ENCODE results near the gene PI4K2B. TPM values are rescaled to one million over a fixed set of nuclear protein-coding genes. Genes with fewer than 3 reads are reported as not detected.
"Not testable (repeated sequence)": the region's sequence is repeated elsewhere in the genome, so short reads cannot be mapped to it uniquely, and the experiment has no call there.

Gene PI4K2B
- polyA plus RNA-seq, 1 donor (not counting 4 experiments of a cell fraction or from before 2014, with no cell fraction given) = 16.7 TPM

- dilution Hi-C loops (cut with MboI; ENCODE audit: extremely low pct_ligation_motif_present, low sequenced_read_pairs) = no loop called here
- Histone ChIP-seq H3K9ac (ENCODE audit: control insufficient read depth, extremely low read depth, insufficient read depth, low read length) (no peak overlapping the region), H3K36me3 (ENCODE audit: control insufficient read depth in 2 of 2, extremely low read depth in 1 of 2, insufficient read depth in 2 of 2, low read length in 2 of 2) (no peaks in the 10 kb centered on the region), H3K4me2 (ENCODE audit: control insufficient read depth, extremely low read depth, insufficient read depth, low read depth, low read length) (no peak overlapping the region), H3K9me1 (ENCODE audit: control insufficient read depth, extremely low read depth, insufficient read depth, low read length) (no peaks in the 10 kb centered on the region), H2AFZ (ENCODE audit: control insufficient read depth, low read length) (no peak overlapping the region), H3K4me3 (ENCODE audit: control insufficient read depth in 2 of 3, extremely low read depth in 1 of 3, insufficient read depth in 2 of 3, low read depth in 1 of 3, low read length in 3 of 3) (no peak overlapping the region), H3K79me2 (ENCODE audit: control insufficient read depth, insufficient read depth, low read length) (no peaks in the 10 kb centered on the region), H3K27ac (ENCODE audit: control insufficient read depth, insufficient read depth, low read length) (no peak overlapping the region), H3K27me3 (ENCODE audit: control insufficient read depth, extremely low read depth, insufficient read depth, low read length) (peaks cover under 1% of the 10 kb centered on the region), H4K20me1 (ENCODE audit: control insufficient read depth, extremely low read depth, insufficient read depth, low read length) (no peaks in the 10 kb centered on the region), H3K9me3 (ENCODE audit: control insufficient read depth, low read depth, low read length) (no peaks in the 10 kb centered on the region), H3K4me1 (ENCODE audit: control insufficient read depth, extremely low read depth, insufficient read depth, low read length) (no peaks in the 10 kb centered on the region)
- no peak for DNase-seq (ENCODE audit: low read depth, low spot score)
- TF ChIP-seq CTCF (optimal IDR thresholded peaks at IDR 0.05 in 1 of 3, IDR thresholded peaks at IDR 0.05 in 1 of 3, conservative IDR thresholded peaks at IDR 0.05 in 1 of 3; ENCODE audit: extremely low read depth in 1 of 3, insufficient read depth in 2 of 3, low read length in 3 of 3) (no peak), EZH2 (IDR thresholded peaks at IDR 0.05; ENCODE audit: low read length) (no peak)
- FAIRE-seq = no peak
Observed at GRCh38 chr4:25213347-25213979, 20.4 kb upstream of the PI4K2B start.

- H3K4me2 ChIP-seq (ENCODE audit: control insufficient read depth, extremely low read depth, insufficient read depth, low read depth, low read length); H2AFZ ChIP-seq (ENCODE audit: control insufficient read depth, low read length); H4K20me1 ChIP-seq (ENCODE audit: control insufficient read depth, extremely low read depth, insufficient read depth, low read length); H3K9ac ChIP-seq (ENCODE audit: control insufficient read depth, extremely low read depth, insufficient read depth, low read length); H3K79me2 ChIP-seq (ENCODE audit: control insufficient read depth, insufficient read depth, low read length); H3K27me3 ChIP-seq (ENCODE audit: control insufficient read depth, extremely low read depth, insufficient read depth, low read length); H3K9me1 ChIP-seq (ENCODE audit: control insufficient read depth, extremely low read depth, insufficient read depth, low read length); FAIRE-seq; H3K36me3 ChIP-seq (ENCODE audit: control insufficient read depth in 2 of 2, extremely low read depth in 1 of 2, insufficient read depth in 2 of 2, low read length in 2 of 2); H3K4me3 ChIP-seq (ENCODE audit: control insufficient read depth in 2 of 3, extremely low read depth in 1 of 3, insufficient read depth in 2 of 3, low read depth in 1 of 3, low read length in 3 of 3); H3K27ac ChIP-seq (ENCODE audit: control insufficient read depth, insufficient read depth, low read length); H3K4me1 ChIP-seq (ENCODE audit: control insufficient read depth, extremely low read depth, insufficient read depth, low read length); DNase-seq (ENCODE audit: low read depth, low spot score); H3K9me3 ChIP-seq (ENCODE audit: control insufficient read depth, low read depth, low read length); dilution Hi-C loops (cut with MboI; ENCODE audit: extremely low pct_ligation_motif_present, low sequenced_read_pairs): not testable (repeated sequence)
Observed at GRCh38 chr4:25214750-25215149, 19.1 kb upstream of the PI4K2B start.

GRCh38 chr4:25215511-25215910 lies 18.3 kb upstream of the PI4K2B start:
- Histone ChIP-seq H3K9me3 (ENCODE audit: control insufficient read depth, low read depth, low read length) (no peaks in the 10 kb centered on the region), H3K4me3 (ENCODE audit: control insufficient read depth in 2 of 3, extremely low read depth in 1 of 3, insufficient read depth in 2 of 3, low read depth in 1 of 3, low read length in 3 of 3) (no peak overlapping the region), H3K9me1 (ENCODE audit: control insufficient read depth, extremely low read depth, insufficient read depth, low read length) (no peaks in the 10 kb centered on the region), H3K79me2 (ENCODE audit: control insufficient read depth, insufficient read depth, low read length) (no peaks in the 10 kb centered on the region), H2AFZ (ENCODE audit: control insufficient read depth, low read length) (no peak overlapping the region), H3K36me3 (ENCODE audit: control insufficient read depth in 2 of 2, extremely low read depth in 1 of 2, insufficient read depth in 2 of 2, low read length in 2 of 2) (no peaks in the 10 kb centered on the region), H3K4me2 (ENCODE audit: control insufficient read depth, extremely low read depth, insufficient read depth, low read depth, low read length) (no peak overlapping the region), H3K4me1 (ENCODE audit: control insufficient read depth, extremely low read depth, insufficient read depth, low read length) (no peaks in the 10 kb centered on the region), H3K27ac (ENCODE audit: control insufficient read depth, insufficient read depth, low read length) (no peak overlapping the region), H4K20me1 (ENCODE audit: control insufficient read depth, extremely low read depth, insufficient read depth, low read length) (no peaks in the 10 kb centered on the region), H3K9ac (ENCODE audit: control insufficient read depth, extremely low read depth, insufficient read depth, low read length) (no peak overlapping the region), H3K27me3 (ENCODE audit: control insufficient read depth, extremely low read depth, insufficient read depth, low read length) (no peaks in the 10 kb centered on the region)
- TF ChIP-seq EZH2 (IDR thresholded peaks at IDR 0.05; ENCODE audit: low read length) (no peak), CTCF (optimal IDR thresholded peaks at IDR 0.05 in 1 of 3, IDR thresholded peaks at IDR 0.05 in 1 of 3, conservative IDR thresholded peaks at IDR 0.05 in 1 of 3; ENCODE audit: extremely low read depth in 1 of 3, insufficient read depth in 2 of 3, low read length in 3 of 3) (no peak)
- dilution Hi-C loops (cut with MboI; ENCODE audit: extremely low pct_ligation_motif_present, low sequenced_read_pairs) = no loop called here
- FAIRE-seq (no peak), DNase-seq (ENCODE audit: low read depth, low spot score) (no peak)

Measured in keratinocyte (primary cell).